Neural progenitor cell (in vitro differentiated cells): ENCODE data around the gene SARM1. TPM values are rescaled to one million over a fixed set of nuclear protein-coding genes. Genes with fewer than 3 reads are reported as not detected.

Experiments used
- DNase-seq: peaks from one replicate; pipeline ENCODE4 v3.0.0-alpha.2; 2016; ENCODE audit warnings: low spot score
- H2AFZ ChIP-seq: fragments of 200-600 bp; sonication (generic); replicated peaks from 2 replicates; pipeline ENCODE4 v1.6.1; 2016; ENCODE audit warnings: antibody characterized with exemption
- H3F3A ChIP-seq: fragments of 200-600 bp; sonication (generic); 2 replicates; pipeline ENCODE4 v1.6.1; 2016; ENCODE audit warnings: antibody characterized with exemption, low read depth
- H3K27ac ChIP-seq: fragments of 200-600 bp; sonication (generic); 2 replicates; pipeline ENCODE4 v1.5.1; 2016; ENCODE audit warnings: mild to moderate bottlenecking
- H3K27me3 ChIP-seq: fragments of 200-600 bp; sonication (generic); 2 replicates; pipeline ENCODE4 v1.6.1; 2016; ENCODE audit warnings: mild to moderate bottlenecking, moderate library complexity
- H3K36me3 ChIP-seq: fragments of 200-600 bp; sonication (generic); 2 replicates; pipeline ENCODE4 v1.5.1; 2016
- H3K4me1 ChIP-seq: fragments of 200-600 bp; sonication (generic); 2 replicates; pipeline ENCODE4 v1.6.1; 2016; ENCODE audit warnings: mixed run types
- H3K4me2 ChIP-seq: fragments of 200-600 bp; sonication (generic); 2 replicates; pipeline ENCODE4 v1.6.1; 2016
- H3K4me3 ChIP-seq: fragments of 200-600 bp; sonication (generic); 2 replicates; pipeline ENCODE4 v1.5.1; 2016
- H3K79me2 ChIP-seq: fragments of 200-600 bp; sonication (generic); 2 replicates; pipeline ENCODE4 v1.6.1; 2016; ENCODE audit warnings: low read depth
- H3K9ac ChIP-seq: fragments of 200-600 bp; sonication (generic); 2 replicates; pipeline ENCODE4 v1.6.1; 2016
- H3K9me3 ChIP-seq: fragments of 200-600 bp; sonication (generic); 2 replicates; pipeline ENCODE4 v1.5.1; 2016; ENCODE audit warnings: low read depth
- H4K20me1 ChIP-seq: fragments of 200-600 bp; sonication (generic); 2 replicates; pipeline ENCODE4 v1.6.1; 2016; ENCODE audit warnings: low read depth
- H3K27ac Mint-ChIP-seq: 3 replicates; pipeline ENCODE4 v1.8.0; 2021; ENCODE audit warnings: mixed read lengths
- H3K27me3 Mint-ChIP-seq: 2 replicates; pipeline ENCODE4 v1.8.0; 2022; ENCODE audit warnings: low read depth, mild to moderate bottlenecking, inconsistent platforms, moderate library complexity, mixed read lengths; ENCODE audit not compliant: insufficient read depth
- H3K36me3 Mint-ChIP-seq: 3 replicates; pipeline ENCODE4 v1.8.0; 2021; ENCODE audit warnings: mixed read lengths
- H3K4me1 Mint-ChIP-seq: 3 replicates; pipeline ENCODE4 v1.8.0; 2021; ENCODE audit warnings: mixed read lengths
- H3K4me3 Mint-ChIP-seq: 3 replicates; pipeline ENCODE4 v1.8.0; 2021; ENCODE audit warnings: mild to moderate bottlenecking, moderate library complexity, mixed read lengths
- H3K9me3 Mint-ChIP-seq: 3 replicates; pipeline ENCODE4 v1.8.0; 2020; ENCODE audit warnings: mixed read lengths
- EZH2 ChIP-seq: fragments of 200-600 bp; sonication (generic); IDR thresholded peaks from 2 replicates; pipeline ENCODE4 v1.6.1; 2017; ENCODE audit warnings: antibody characterized with exemption, mild to moderate bottlenecking, moderate library complexity
- EZH2phosphoT487 ChIP-seq: fragments of 200-600 bp; sonication (generic); IDR thresholded peaks from 2 replicates; pipeline ENCODE4 v1.6.1; 2017; ENCODE audit warnings: antibody characterized with exemption
- total RNA-seq: library from RNA; depleted of rRNA; stranded (reverse); fragments of >200 nt; gene quantifications from 2 replicates; pipeline ENCODE4 v1.2.3, GENCODE V29; 2015; ENCODE audit warnings: low replicate concordance
- TF ChIP-seq, protein P1 (sequence below): fragments of 200-600 bp; sonication (generic); IDR thresholded peaks from 2 replicates; pipeline ENCODE4 v1.5.1; 2017; ENCODE audit warnings: antibody characterized with exemption, mild to moderate bottlenecking

The SARM1 gene
- total RNA-seq, 1 donor from 2014 or later, result 3.1 TPM

DNA sequence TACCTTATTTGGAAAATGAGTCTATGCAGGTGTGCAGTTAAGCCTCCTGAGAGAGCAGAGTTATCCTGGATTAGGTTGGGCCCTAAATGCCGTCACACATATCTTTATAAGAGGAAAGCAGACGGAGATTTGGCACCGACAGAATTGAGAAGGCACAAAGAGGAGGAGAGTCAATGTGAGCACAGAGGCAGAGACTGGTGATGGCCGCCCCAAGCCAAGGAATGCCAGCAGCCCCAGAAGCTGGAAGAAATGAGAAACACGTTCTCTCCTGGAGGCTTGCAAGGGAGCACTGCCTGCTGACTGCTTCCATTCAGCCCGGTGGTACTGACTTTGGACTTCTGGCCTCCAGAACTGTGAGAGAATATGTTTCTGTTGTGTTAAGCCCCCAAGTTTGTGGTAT, 31.4 kb downstream of the SARM1 start:
- H4K20me1 ChIP-seq, result no peaks in the 10 kb centered on the region
- no peak overlapping the region for H3K27ac Mint-ChIP-seq
- no peak overlapping the region for H3K4me3 Mint-ChIP-seq
- H3F3A ChIP-seq, result peaks cover 16% of the 10 kb centered on the region
- H3K4me1 ChIP-seq, result peaks cover 14% of the 10 kb centered on the region
- H3K9ac ChIP-seq, result no peak overlapping the region
- H3K36me3 Mint-ChIP-seq, result peaks cover 8% of the 10 kb centered on the region
- no peaks in the 10 kb centered on the region for H3K9me3 ChIP-seq
- peaks cover 73% of the 10 kb centered on the region for H3K27me3 ChIP-seq
- no peak overlapping the region for H2AFZ ChIP-seq
- TF ChIP-seq EZH2phosphoT487 (no peak), EZH2 (no peak)
- TF ChIP-seq, protein P1, sequence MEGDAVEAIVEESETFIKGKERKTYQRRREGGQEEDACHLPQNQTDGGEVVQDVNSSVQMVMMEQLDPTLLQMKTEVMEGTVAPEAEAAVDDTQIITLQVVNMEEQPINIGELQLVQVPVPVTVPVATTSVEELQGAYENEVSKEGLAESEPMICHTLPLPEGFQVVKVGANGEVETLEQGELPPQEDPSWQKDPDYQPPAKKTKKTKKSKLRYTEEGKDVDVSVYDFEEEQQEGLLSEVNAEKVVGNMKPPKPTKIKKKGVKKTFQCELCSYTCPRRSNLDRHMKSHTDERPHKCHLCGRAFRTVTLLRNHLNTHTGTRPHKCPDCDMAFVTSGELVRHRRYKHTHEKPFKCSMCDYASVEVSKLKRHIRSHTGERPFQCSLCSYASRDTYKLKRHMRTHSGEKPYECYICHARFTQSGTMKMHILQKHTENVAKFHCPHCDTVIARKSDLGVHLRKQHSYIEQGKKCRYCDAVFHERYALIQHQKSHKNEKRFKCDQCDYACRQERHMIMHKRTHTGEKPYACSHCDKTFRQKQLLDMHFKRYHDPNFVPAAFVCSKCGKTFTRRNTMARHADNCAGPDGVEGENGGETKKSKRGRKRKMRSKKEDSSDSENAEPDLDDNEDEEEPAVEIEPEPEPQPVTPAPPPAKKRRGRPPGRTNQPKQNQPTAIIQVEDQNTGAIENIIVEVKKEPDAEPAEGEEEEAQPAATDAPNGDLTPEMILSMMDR, result no peak
- peaks cover 23% of the 10 kb centered on the region for H3K4me1 Mint-ChIP-seq
- no peak overlapping the region for H3K4me2 ChIP-seq
- no peak overlapping the region for H3K27ac ChIP-seq
- H3K4me3 ChIP-seq, result no peak overlapping the region
- peaks cover 18% of the 10 kb centered on the region for H3K27me3 Mint-ChIP-seq
- H3K79me2 ChIP-seq, result no peaks in the 10 kb centered on the region
- no peaks in the 10 kb centered on the region for H3K9me3 Mint-ChIP-seq
- H3K36me3 ChIP-seq, result no peaks in the 10 kb centered on the region
- no peak for DNase-seq

DNA sequence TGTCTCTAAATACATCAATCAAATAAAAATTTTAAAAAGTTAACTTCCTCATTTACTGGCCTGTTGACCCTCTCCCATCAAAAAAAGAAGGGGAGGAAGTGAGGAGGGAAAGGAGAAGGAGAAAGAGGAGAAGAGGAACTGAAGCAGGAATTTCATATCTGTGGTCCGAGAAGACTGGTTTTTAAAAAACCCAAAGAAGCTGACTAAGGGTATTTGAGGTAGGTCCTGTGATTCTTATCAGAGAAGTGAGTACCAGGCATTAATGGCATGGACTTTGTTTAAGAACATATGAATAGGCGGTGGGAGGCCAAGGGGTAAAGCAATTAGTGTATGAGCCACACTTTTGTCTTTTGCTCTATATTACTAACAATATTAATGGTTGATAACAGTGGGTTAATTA, 32.5 kb downstream of the SARM1 start:
- Histone ChIP-seq H4K20me1 (no peaks in the 10 kb centered on the region), H3K36me3 (no peaks in the 10 kb centered on the region), H3K79me2 (no peaks in the 10 kb centered on the region), H3K9ac (no peak overlapping the region), H2AFZ (no peak overlapping the region), H3F3A (peaks cover 27% of the 10 kb centered on the region), H3K9me3 (no peaks in the 10 kb centered on the region), H3K4me1 (peaks cover 21% of the 10 kb centered on the region), H3K4me3 (no peak overlapping the region), H3K27me3 (peaks cover 73% of the 10 kb centered on the region), H3K4me2 (no peak overlapping the region), H3K27ac (no peak overlapping the region)
- no peak overlapping the region for H3K4me3 Mint-ChIP-seq
- H3K36me3 Mint-ChIP-seq, result no peaks in the 10 kb centered on the region
- H3K4me1 Mint-ChIP-seq, result peaks cover 17% of the 10 kb centered on the region
- peaks cover 17% of the 10 kb centered on the region for H3K27me3 Mint-ChIP-seq
- H3K27ac Mint-ChIP-seq, result no peak overlapping the region
- TF ChIP-seq, protein P1, result no peak
- no peak for TF ChIP-seq EZH2phosphoT487
- TF ChIP-seq EZH2, result no peak
- no peak for DNase-seq
- H3K9me3 Mint-ChIP-seq, result no peaks in the 10 kb centered on the region

DNA sequence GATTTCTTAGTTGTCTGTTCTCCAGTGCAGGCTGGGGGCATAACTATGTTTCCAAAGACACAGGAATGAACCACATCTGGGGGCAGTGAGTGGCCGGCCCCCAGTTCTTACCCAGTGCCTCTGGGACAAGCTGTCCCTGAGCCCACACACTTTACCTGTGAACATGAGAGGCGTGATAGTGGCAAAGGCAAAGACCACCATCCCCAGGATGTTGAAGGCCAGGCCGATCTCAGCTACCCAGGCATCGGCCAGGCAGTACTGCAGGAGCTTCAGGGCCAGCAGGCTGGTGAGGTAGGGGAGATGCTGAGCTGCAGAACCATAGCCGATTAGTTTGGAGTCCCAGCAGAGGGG, 32.9 kb downstream of the SARM1 start:
- Histone ChIP-seq H3K79me2 (no peaks in the 10 kb centered on the region), H3K9me3 (no peaks in the 10 kb centered on the region), H4K20me1 (no peaks in the 10 kb centered on the region), H2AFZ (no peak overlapping the region), H3F3A (peaks cover 27% of the 10 kb centered on the region), H3K36me3 (no peaks in the 10 kb centered on the region), H3K4me2 (no peak overlapping the region), H3K9ac (no peak overlapping the region), H3K27ac (no peak overlapping the region), H3K4me1 (peaks cover 21% of the 10 kb centered on the region), H3K4me3 (no peak overlapping the region), H3K27me3 (peaks cover 73% of the 10 kb centered on the region)
- no peaks in the 10 kb centered on the region for H3K36me3 Mint-ChIP-seq
- peak overlapping the region; percentile 87 for H3K4me3 Mint-ChIP-seq
- no peak for DNase-seq
- TF ChIP-seq EZH2phosphoT487 (no peak), EZH2 (no peak)
- TF ChIP-seq, protein P1, result no peak
- H3K27ac Mint-ChIP-seq, result no peak overlapping the region
- H3K27me3 Mint-ChIP-seq, result peaks cover 15% of the 10 kb centered on the region
- H3K4me1 Mint-ChIP-seq, result peaks cover 17% of the 10 kb centered on the region
- H3K9me3 Mint-ChIP-seq, result no peaks in the 10 kb centered on the region
